Panc1 (cell line): ENCODE data around the gene DCBLD2. TPM values are rescaled to one million over a fixed set of nuclear protein-coding genes. Genes with fewer than 3 reads are reported as not detected.

Experiments
- ATAC-seq: fragments of 200-7000 bp; cut with Tn5 transposase; 2 replicates; pipeline ENCODE4 v1.9.1; 2020; ENCODE audit warnings: mild to moderate bottlenecking, moderate library complexity
- BruUV-seq: library from RNA; stranded (reverse); fragments of 400-500 nt; replicated peaks from 2 replicates; lab custom pipeline; 2021; lab: Mats Ljungman, UMichigan
- CTCF ChIA-PET: fragments of 300-600 bp; sonication (Branson Sonifier 250); formaldehyde crosslinking; loops from one replicate; lab custom pipeline; 2022; ENCODE audit warnings: antibody characterized with exemption; lab: Charles Lee
- POLR2A ChIA-PET: fragments of 300-600 bp; sonication (Branson Sonifier 250); formaldehyde crosslinking; loops from one replicate; lab custom pipeline; 2022; ENCODE audit warnings: antibody characterized with exemption; lab: Charles Lee
- DNase-seq: peaks from one replicate; pipeline ENCODE4 v3.0.0-alpha.2; 2010; ENCODE audit warnings: low read depth, low spot score
- H3K27ac ChIP-seq: 2 replicates; pipeline ENCODE4 v1.5.1; 2011; ENCODE audit warnings: mild to moderate bottlenecking, low read length, inconsistent platforms
- H3K27me3 ChIP-seq: fragments of 200-500 bp; sonication (Bioruptor generic); 2 replicates; pipeline ENCODE4 v1.6.0; 2014; ENCODE audit warnings: low read length, inconsistent platforms; ENCODE audit not compliant: control insufficient read depth, insufficient read depth
- H3K36me3 ChIP-seq: fragments of 200-500 bp; sonication (Bioruptor generic); 2 replicates; pipeline ENCODE4 v1.5.1; 2014; ENCODE audit warnings: inconsistent platforms, mild to moderate bottlenecking, low read length, moderate library complexity; ENCODE audit not compliant: control insufficient read depth, insufficient read depth
- H3K4me1 ChIP-seq: 2 replicates; pipeline ENCODE4 v1.5.1; 2011; ENCODE audit warnings: inconsistent platforms, mild to moderate bottlenecking, low read length, moderate library complexity; ENCODE audit not compliant: control insufficient read depth, insufficient read depth
- H3K4me3 ChIP-seq, 2 experiments: 2 replicates each; pipeline ENCODE4 v1.5.1; 2011 to 2012; ENCODE audit warnings: low read depth in 2 of 2, low read length in 2 of 2, mild to moderate bottlenecking in 2 of 2, inconsistent platforms in 1 of 2, moderate library complexity in 1 of 2
- H3K9me3 ChIP-seq: fragments of 200-500 bp; sonication (Bioruptor generic); 2 replicates; pipeline ENCODE4 v1.5.1; 2014; ENCODE audit warnings: low read depth, mild to moderate bottlenecking, inconsistent platforms, low read length, moderate library complexity; ENCODE audit not compliant: control insufficient read depth, insufficient read depth
- CTCF ChIP-seq: fragments of 450-650 bp; IDR thresholded peaks from 2 replicates; pipeline ENCODE4 v1.5.1; 2017; ENCODE audit warnings: mild to moderate bottlenecking
- POLR2AphosphoS5 ChIP-seq: IDR thresholded peaks from 2 replicates; pipeline ENCODE4 v1.6.1; 2012; ENCODE audit warnings: mild to moderate bottlenecking, low read depth, low read length, moderate library complexity
- REST ChIP-seq, 2 experiments: IDR thresholded peaks; 2 replicates each; pipeline ENCODE4 v1.6.1; 2011 to 2012; ENCODE audit warnings: low read depth in 2 of 2, control low read depth in 1 of 2, low read length in 1 of 2, mild to moderate bottlenecking in 1 of 2, moderate library complexity in 1 of 2; ENCODE audit not compliant: insufficient read depth in 1 of 2
- SIN3A ChIP-seq: IDR thresholded peaks from 2 replicates; pipeline ENCODE4 v1.6.1; 2012; ENCODE audit warnings: low read depth, mild to moderate bottlenecking, low read length, moderate library complexity, borderline replicate concordance; ENCODE audit not compliant: insufficient read depth
- TCF7L2 ChIP-seq: IDR thresholded peaks from 2 replicates; pipeline ENCODE4 v1.6.1; 2011; ENCODE audit warnings: mild to moderate bottlenecking, low read depth, low read length, inconsistent platforms
- in situ Hi-C: cut with HindIII; loops from 2 replicates; pipeline ENCODE4 v1.10.0; 2016; ENCODE audit warnings: low sequenced_read_pairs, low pct_unique_long_range_greater_than_20kb
- intact Hi-C: fragments of 100-400 bp; cut with micrococcal nuclease; formaldehyde crosslinking; loops from one replicate; pipeline ENCODE4 v1.10.0; 2022; ENCODE audit not compliant: unreplicated experiment
- total RNA-seq: library from RNA; stranded (reverse); gene quantifications from one replicate; pipeline ENCODE4 v1.2.1, GENCODE V29; 2021; ENCODE audit not compliant: unreplicated experiment

DCBLD2 gene
- total RNA-seq, 1 experiment from 2014 or later: 54.4 TPM

GRCh38 chr3:98800401-98800800, 101.1 kb downstream of the DCBLD2 start:
- TF ChIP-seq TCF7L2 (no peak), POLR2AphosphoS5 (no peak), SIN3A (no peak), REST (IDR thresholded peaks at IDR 0.05; ENCODE audit: insufficient read depth in 1 of 2, low read depth in 2 of 2, low read length in 1 of 2) (no peak), CTCF (no peak)
- Histone ChIP-seq H3K4me1 (no peaks in the 10 kb centered on the region), H3K36me3 (peaks cover 5% of the 10 kb centered on the region; the same call in 1 of the 2 replicates), H3K27me3 (no peaks in the 10 kb centered on the region), H3K9me3 (no peaks in the 10 kb centered on the region), H3K4me3 (no peak overlapping the region), H3K27ac (no peak overlapping the region)
- ATAC-seq (no peak), DNase-seq (no peak)
- intact Hi-C loops: no loop called here
- ChIA-PET CTCF (no interaction called here), POLR2A (no interaction called here)
- in situ Hi-C loops: no loop called here
- no TSS peak for BruUV-seq

GRCh38 chr3:98799479-98799878, 102.0 kb downstream of the DCBLD2 start:
- Histone ChIP-seq H3K27ac (no peak overlapping the region), H3K4me3 (no peak overlapping the region), H3K27me3 (no peaks in the 10 kb centered on the region), H3K4me1 (no peaks in the 10 kb centered on the region), H3K36me3 (peaks cover 5% of the 10 kb centered on the region; the same call in 1 of the 2 replicates), H3K9me3 (no peaks in the 10 kb centered on the region)
- CTCF ChIA-PET: no interaction called here
- DNase-seq: no peak
- POLR2A ChIA-PET: no interaction called here
- no peak for TF ChIP-seq SIN3A
- TF ChIP-seq TCF7L2: no peak
- no peak for TF ChIP-seq CTCF
- no peak for TF ChIP-seq REST (IDR thresholded peaks at IDR 0.05; ENCODE audit: insufficient read depth in 1 of 2, low read depth in 2 of 2, low read length in 1 of 2)
- no peak for TF ChIP-seq POLR2AphosphoS5
- intact Hi-C loops (no loop called here), in situ Hi-C loops (no loop called here)
- no peak for ATAC-seq
- no TSS peak for BruUV-seq
